Activated T-cell treated with anti-CD3 and anti-CD28 coated beads, Interleukin-2, amount 50 U/mL, for 48 hours (primary cell): Measurements from ENCODE around the gene GDF7.

Source experiments
- DNase-seq, 2 experiments: peaks; one replicate each; pipeline ENCODE4 v3.0.0-alpha.2; 2020

The GDF7 gene

GRCh38 chr2:20675701-20676352, 8.9 kb downstream of the GDF7 start:
- DNase-seq, result peak in 1 of 2 experiments; percentile 30

- DNase-seq, result no peak
These were observed 9.6 kb downstream of the GDF7 start for GRCh38 chr2:20676353-20677215.

- DNase-seq, result no peak
These were observed 10.5 kb downstream of the GDF7 start for GRCh38 chr2:20677301-20678085.

- DNase-seq, result no peak
These were observed 11.1 kb downstream of the GDF7 start for GRCh38 chr2:20678086-20678395.

- DNase-seq, result no peak
These were observed 11.8 kb downstream of the GDF7 start for GRCh38 chr2:20678780-20679179.

GRCh38 chr2:20680744-20681375, 13.9 kb downstream of the GDF7 start:
- no peak for DNase-seq

GRCh38 chr2:20682167-20682920, 15.4 kb downstream of the GDF7 start:
- DNase-seq, result no peak

GRCh38 chr2:20684581-20685063, 17.7 kb downstream of the GDF7 start:
- DNase-seq, result no peak

- DNase-seq, result no peak
These were observed 20.4 kb downstream of the GDF7 start for GRCh38 chr2:20687260-20687832.

- no peak for DNase-seq
These were observed 22.7 kb downstream of the GDF7 start for GRCh38 chr2:20689428-20690264.

- DNase-seq, result no peak
These were observed 24.3 kb downstream of the GDF7 start for GRCh38 chr2:20691076-20691734.

GRCh38 chr2:20692081-20692480, 25.1 kb downstream of the GDF7 start:
- DNase-seq, result no peak

GRCh38 chr2:20693317-20693716, 26.4 kb downstream of the GDF7 start:
- no peak for DNase-seq

GRCh38 chr2:20696366-20696765, 29.4 kb downstream of the GDF7 start:
- DNase-seq, result no peak

GRCh38 chr2:20697322-20697934, 30.5 kb downstream of the GDF7 start:
- DNase-seq, result no peak

GRCh38 chr2:20698916-20699613, 32.1 kb downstream of the GDF7 start:
- DNase-seq, result no peak

GRCh38 chr2:20702563-20702962, 35.6 kb downstream of the GDF7 start:
- DNase-seq, result no peak

- DNase-seq, result no peak
These were observed 37.9 kb downstream of the GDF7 start for GRCh38 chr2:20704886-20705285.

GRCh38 chr2:20706217-20706616, 39.3 kb downstream of the GDF7 start:
- DNase-seq, result no peak
